Measurements from ENCODE around the gene MAMDC2. TPM values are rescaled to one million over a fixed set of nuclear protein-coding genes. Genes with fewer than 3 reads are reported as not detected.

Gene MAMDC2
- total and polyA plus RNA-seq, 2 of the 8 experiments (the other 6 are each of a cell fraction or from before 2014, with no cell fraction given): 6.1 to 15.4 TPM

GRCh38 chr9:70228611-70229010, 185.0 kb downstream of the MAMDC2 start:
- H2BK15ac ChIP-seq (ENCODE audit: low read length): no peak overlapping the region
- no peaks in the 10 kb centered on the region for H3K23me2 ChIP-seq (ENCODE audit: low read depth, low read length)
- H3K23ac ChIP-seq (ENCODE audit: insufficient read length): no peak overlapping the region
- 93% methylated on average over 2 of the region's 2 CpGs; no CpG with 5 or more reads in 1 of the 2 experiments for WGBS, 2 experiments (ENCODE audit: extremely low coverage in 1 of 2, insufficient coverage in 1 of 2, insufficient read length in 1 of 2, insufficient replicate concordance in 2 of 2, low coverage in 1 of 2, low lambda C conversion rate in 2 of 2, missing lambda C conversion rate in 1 of 2)
- CTCF ChIA-PET (ENCODE audit: partially characterized antibody): interaction anchor here (1.1 to 5.3 kb wide), 9 partner anchors 68 to 276 kb away, joined by 3 to 47 read pairs (median 5); partner anchors contain the start of gene MAMDC2
- H2AK5ac ChIP-seq (ENCODE audit: low read depth, low read length): no peak overlapping the region
- no peak overlapping the region for H3K56ac ChIP-seq (replicated peaks; ENCODE audit: insufficient read length, low read depth, low read length)
- no peak overlapping the region for H2BK12ac ChIP-seq (ENCODE audit: low read depth, low read length)
- no peak overlapping the region for H3K4me2 ChIP-seq (ENCODE audit: insufficient read depth in 1 of 2, low read depth in 2 of 2, low read length in 2 of 2)
- H4K8ac ChIP-seq (ENCODE audit: extremely low read depth, insufficient read depth, low read length): no peak overlapping the region
- DNase-seq (ENCODE audit: low read depth in 1 of 2, low spot score in 2 of 2) (no peak), FAIRE-seq (no peak)
- no peaks in the 10 kb centered on the region for H3K4me1 ChIP-seq (replicated peaks in 1 of 4; ENCODE audit: control insufficient read depth in 3 of 4, insufficient read depth in 4 of 4, low read length in 3 of 4)
- H4K20me1 ChIP-seq (replicated peaks in 1 of 2; ENCODE audit: control insufficient read depth in 1 of 2, insufficient read depth in 2 of 2, low read length in 2 of 2): no peaks in the 10 kb centered on the region
- no peaks in the 10 kb centered on the region for H3K9me3 ChIP-seq (ENCODE audit: insufficient read depth in 2 of 2, low read depth in 1 of 2, low read length in 1 of 2)
- H4K91ac ChIP-seq (replicated peaks; ENCODE audit: insufficient read length, low read length): no peak overlapping the region
- H3K79me2 ChIP-seq (ENCODE audit: control insufficient read depth in 1 of 2, insufficient read depth in 2 of 2, low read length in 2 of 2): no peaks in the 10 kb centered on the region
- no peak overlapping the region for H3K4ac ChIP-seq (replicated peaks; ENCODE audit: insufficient read length, low read depth, low read length)
- H2BK5ac ChIP-seq (ENCODE audit: low read depth, low read length): no peak overlapping the region
- POLR2A ChIA-PET (ENCODE audit: partially characterized antibody): no interaction called here
- H2BK120ac ChIP-seq (replicated peaks; ENCODE audit: low read depth, low read length): no peak overlapping the region
- no peak overlapping the region for H3K18ac ChIP-seq (ENCODE audit: extremely low read depth, low read length)
- H3K79me1 ChIP-seq (ENCODE audit: low read depth, low read length): no peaks in the 10 kb centered on the region
- H2BK20ac ChIP-seq (ENCODE audit: low read length): no peak overlapping the region
- no peak overlapping the region for H4K5ac ChIP-seq (ENCODE audit: insufficient read length, low read depth, low read length)
- no peak overlapping the region for H3K9ac ChIP-seq (replicated peaks in 1 of 4; ENCODE audit: extremely low read depth in 1 of 4, low read depth in 3 of 4, low read length in 3 of 4)
- H3K27me3 ChIP-seq (replicated peaks in 1 of 4; ENCODE audit: control insufficient read depth in 3 of 4, extremely low read depth in 1 of 4, insufficient read depth in 3 of 4, low read length in 3 of 4): no peaks in the 10 kb centered on the region
- H2AFZ ChIP-seq (ENCODE audit: low read length): no peak overlapping the region
- no peak overlapping the region for H3K4me3 ChIP-seq (ENCODE audit: extremely low read depth in 1 of 4, insufficient read depth in 2 of 4, low read depth in 3 of 4, low read length in 4 of 4)
- H3K36me3 ChIP-seq (ENCODE audit: control insufficient read depth in 2 of 4, insufficient read depth in 4 of 4, low read length in 3 of 4): no peaks in the 10 kb centered on the region
- no peak overlapping the region for H3K27ac ChIP-seq (ENCODE audit: low read depth, low read length)
- no peak overlapping the region for H3K14ac ChIP-seq (ENCODE audit: insufficient read length)
- TF ChIP-seq SP2 (IDR thresholded peaks at IDR 0.05; ENCODE audit: low read length) (no peak), SP4 (IDR thresholded peaks at IDR 0.05; ENCODE audit: low read length) (no peak), TEAD4 (IDR thresholded peaks at IDR 0.05; ENCODE audit: low read depth, low read length) (no peak), TBP (IDR thresholded peaks at IDR 0.05; ENCODE audit: low read depth, low read length) (no peak)

All from H1 (cell line).